Measurements from ENCODE around the gene LASP1.

DNA sequence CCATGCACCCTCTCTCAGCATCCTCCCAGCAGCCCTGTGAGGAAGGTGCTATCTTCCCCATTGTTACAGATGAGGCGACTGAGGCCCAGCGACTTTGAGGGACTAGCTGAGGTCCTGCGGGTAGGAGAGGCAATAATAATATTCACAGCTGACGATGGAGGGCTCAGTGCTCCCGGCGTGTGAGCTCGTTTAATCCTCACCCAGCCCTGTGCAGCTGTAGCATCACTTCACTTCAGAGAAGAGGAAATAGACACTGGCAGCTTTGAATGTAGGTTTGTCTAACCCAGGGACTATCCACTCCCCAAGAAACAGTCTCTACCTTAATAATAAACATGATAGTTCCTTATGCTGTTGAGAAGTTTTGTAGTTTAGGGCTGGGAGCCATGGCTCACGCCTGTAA lies 21.6 kb downstream of the LASP1 start:
- TF ChIP-seq BRCA1 (IDR thresholded peaks at IDR 0.05; ENCODE audit: low read depth, low read length) (no peak), BACH1 (IDR thresholded peaks at IDR 0.05; ENCODE audit: low read length) (no peak), EZH2 (IDR thresholded peaks at IDR 0.05; ENCODE audit: low read depth, low read length, severe bottlenecking) (no peak), RAD21 (IDR thresholded peaks at IDR 0.05 in 1 of 2, conservative IDR thresholded peaks at IDR 0.05 in 1 of 2; ENCODE audit: low read depth in 2 of 2, low read length in 2 of 2) (no peak), CTCF (IDR thresholded peaks at IDR 0.05; ENCODE audit: control extremely low read depth in 1 of 3, insufficient read depth in 1 of 3, low read depth in 1 of 3, low read length in 3 of 3) (no peak), TEAD4 (IDR thresholded peaks at IDR 0.05; ENCODE audit: low read depth, low read length) (no peak), CREB1 (IDR thresholded peaks at IDR 0.05) (no peak), ATF3 (IDR thresholded peaks at IDR 0.05; ENCODE audit: insufficient read depth, low read depth, low read length) (no peak)

Measured in H1 (cell line).